Pancreas (tissue), 10 donors: ENCODE measurements around the gene VAV2. TPM values are rescaled to one million over a fixed set of nuclear protein-coding genes. Genes with fewer than 3 reads are reported as not detected.

ENCODE experiments used
- ATAC-seq, 4 donors: fragments of 200-7000 bp; cut with Tn5 transposase; one replicate each; pipeline versions ENCODE4 v1.8.0 to v1.9.1; 2020; ENCODE audit warnings: mild to moderate bottlenecking in 4 of 4, moderate library complexity in 4 of 4
- DNase-seq, 6 donors: peaks; one replicate each; pipeline ENCODE4 v3.0.0-alpha.2; 2020
- FAIRE-seq: peaks from 2 replicates; lab custom pipeline; 2012; peaks lifted over from hg19 to GRCh38; lab: Jason Lieb, UNC
- H3K27ac ChIP-seq, 4 donors: fragments of 200-600 bp; sonication (generic); 1 replicate in 3 of 4; 2 replicates in 1 of 4; pipeline versions ENCODE4 v1.5.0 to v1.8.0; 2020
- H3K27me3 ChIP-seq, 4 donors: fragments of 200-600 bp; one replicate each; pipeline ENCODE4 v1.8.0; 2021
- H3K36me3 ChIP-seq, 3 donors: fragments of 200-600 bp; sonication (generic) in 1 of 3; one replicate each; pipeline versions ENCODE4 v1.5.0 to v1.8.0; 2020 to 2021
- H3K4me1 ChIP-seq, 3 donors: fragments of 200-600 bp; one replicate each; pipeline ENCODE4 v1.8.0; 2021
- H3K4me3 ChIP-seq, 4 donors: fragments of 200-600 bp; sonication (generic) in 2 of 4; one replicate each; pipeline versions ENCODE4 v1.5.0 to v1.8.0; 2020 to 2021
- H3K9me3 ChIP-seq, 4 donors: fragments of 200-600 bp; one replicate each; pipeline ENCODE4 v1.8.0; 2021
- CTCF ChIP-seq, 4 donors: fragments of 200-600 bp; sonication (generic) in 3 of 4; IDR thresholded peaks; one replicate each; pipeline versions ENCODE4 v1.5.0 to v1.8.0; 2021; ENCODE audit warnings: antibody characterized with exemption in 4 of 4
- WGBS, 2 donors: extraction: QIAGEN DNeasy Blood & Tissue Kit; methylation state at CpG; one replicate each; pipeline ENCODE4 v1.1.7; 2013; 5-methylcytosine and 5-hydroxymethylcytosine counted together
- intact Hi-C, 3 donors: fragments of 100-400 bp; cut with DNase I; formaldehyde crosslinking; loops; one replicate each; pipeline versions ENCODE4 v1.11.1 to v1.14.2; 2022
- polyA plus RNA-seq, 2 donors: library from polyadenylated mRNA; stranded (reverse); fragments of 200-250 nt; gene quantifications; one replicate each; pipeline ENCODE4 v1.2.3, GENCODE V29; 2013
- total RNA-seq, 6 donors: library from RNA; stranded (reverse); fragmentation: NEBNext Ultra II Directional in 4 of 6; extraction: Animal tissue kit (Norgen Biotek cat#: 25700) in 4 of 6; gene quantifications; one replicate each; pipeline versions ENCODE4 v1.2.1 to v1.2.4, GENCODE V29; 2021 to 2023
- donor health status: healthy with polysubstance abuse.
- donor health status: DM: no; HTN: no; CAD: no; lungs with moderate emphysema.
- donor health status: DM: no; HTN: no; CAD: no.
- donor health status: control.
- donor health status: control.
- donor health status: Bipolar disorder and iron deficiency.
- donor health status: DM: yes; HTN: yes; CAD: no.
- donor health status: DM: no; HTN: no; CAD: no.
- donor health status: DM: no; HTN: no; CAD: no.
- donor health status: DM: yes; HTN: yes; CAD: no.

Gene VAV2
- total and polyA plus RNA-seq, 8 donors: 20.5 to 41.0 (median 33.6) TPM

GRCh38 chr9:133937120-133937519 is 55.0 kb downstream of the VAV2 start:
- H3K27me3 ChIP-seq: no peaks in the 10 kb centered on the region
- DNase-seq (no peak), FAIRE-seq (no peak), ATAC-seq (no peak)
- no peak overlapping the region for H3K27ac ChIP-seq
- peaks cover 15 to 23% (median 21%) of the 10 kb centered on the region in 3 donors for H3K4me1 ChIP-seq
- intact Hi-C loops: no loop called here
- TF ChIP-seq CTCF (IDR thresholded peaks at IDR 0.05): no peak
- no peaks in the 10 kb centered on the region for H3K9me3 ChIP-seq
- H3K4me3 ChIP-seq: no peak overlapping the region
- 76 to 86% methylated on average over 4 of the region's 4 CpGs for WGBS, 2 donors
- H3K36me3 ChIP-seq: no peaks in the 10 kb centered on the region

- WGBS, 2 donors: 25 to 30% methylated on average over 27 of the region's 27 CpGs
- Histone ChIP-seq H3K4me3 (no peak overlapping the region), H3K27me3 (no peaks in the 10 kb centered on the region), H3K4me1 (peaks cover 15 to 26% (median 23%) of the 10 kb centered on the region in 3 donors), H3K9me3 (no peaks in the 10 kb centered on the region), H3K36me3 (no peaks in the 10 kb centered on the region), H3K27ac (peak overlapping the region; percentile 56 to 86 (median 78))
- intact Hi-C loops: no loop called here
- no peak for TF ChIP-seq CTCF (IDR thresholded peaks at IDR 0.05)
- ATAC-seq (peak; percentile 63 to 70 (median 68)), FAIRE-seq (no peak), DNase-seq (peak; percentile 76 to 94 (median 84))
These were observed 56.7 kb downstream of the VAV2 start for GRCh38 chr9:133935328-133936005.

DNA sequence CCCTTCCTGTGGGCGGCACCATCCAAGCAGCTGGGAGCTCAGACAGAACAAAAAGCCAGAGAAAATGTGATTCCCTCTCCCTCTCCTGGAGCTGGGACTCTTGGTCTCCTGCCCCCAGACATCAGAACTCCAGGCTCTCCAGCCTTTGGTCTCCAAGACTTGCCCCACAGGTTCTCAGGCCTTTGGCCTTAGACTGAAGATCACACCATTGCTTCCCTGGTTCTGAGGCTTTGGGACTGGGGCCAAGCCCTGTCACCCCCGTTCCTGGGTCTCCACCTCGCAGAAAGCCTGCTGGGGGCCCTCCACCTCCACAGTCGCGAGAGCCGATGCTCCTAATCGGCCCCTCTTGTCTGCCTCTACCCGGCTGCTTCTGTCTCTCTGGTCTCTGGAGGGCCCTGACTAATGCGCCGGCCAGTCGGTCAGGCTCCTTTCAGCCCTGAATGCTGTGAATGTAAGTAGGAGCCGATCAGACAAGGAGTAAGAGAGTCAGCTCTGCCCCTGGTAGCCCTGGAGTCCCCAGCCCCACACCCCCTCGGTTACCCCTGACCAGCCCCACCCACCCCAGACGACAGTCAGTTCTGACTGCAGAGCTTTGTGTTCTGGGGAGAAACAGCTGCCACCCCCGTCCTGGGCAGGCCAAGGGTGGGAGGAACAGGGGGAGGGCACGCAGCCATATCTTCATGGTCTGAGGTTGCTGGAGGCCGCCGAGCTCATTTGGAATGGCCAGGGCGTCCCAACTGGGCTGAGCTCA is 57.5 kb downstream of the VAV2 start:
- peak overlapping the region in 2 of 4 donors; percentile 81 to 86 for H3K27ac ChIP-seq
- H3K27me3 ChIP-seq: no peaks in the 10 kb centered on the region
- DNase-seq (peak in 1 of 6 donors; percentile 61), ATAC-seq (no peak), FAIRE-seq (no peak)
- TF ChIP-seq CTCF (IDR thresholded peaks at IDR 0.05): no peak
- no peaks in the 10 kb centered on the region for H3K9me3 ChIP-seq
- peaks cover 15 to 26% (median 23%) of the 10 kb centered on the region in 3 donors for H3K4me1 ChIP-seq
- intact Hi-C loops: no loop called here
- no peaks in the 10 kb centered on the region for H3K36me3 ChIP-seq
- H3K4me3 ChIP-seq: no peak overlapping the region
- WGBS, 2 donors: 72 to 78% methylated on average over 19 of the region's 19 CpGs

DNA sequence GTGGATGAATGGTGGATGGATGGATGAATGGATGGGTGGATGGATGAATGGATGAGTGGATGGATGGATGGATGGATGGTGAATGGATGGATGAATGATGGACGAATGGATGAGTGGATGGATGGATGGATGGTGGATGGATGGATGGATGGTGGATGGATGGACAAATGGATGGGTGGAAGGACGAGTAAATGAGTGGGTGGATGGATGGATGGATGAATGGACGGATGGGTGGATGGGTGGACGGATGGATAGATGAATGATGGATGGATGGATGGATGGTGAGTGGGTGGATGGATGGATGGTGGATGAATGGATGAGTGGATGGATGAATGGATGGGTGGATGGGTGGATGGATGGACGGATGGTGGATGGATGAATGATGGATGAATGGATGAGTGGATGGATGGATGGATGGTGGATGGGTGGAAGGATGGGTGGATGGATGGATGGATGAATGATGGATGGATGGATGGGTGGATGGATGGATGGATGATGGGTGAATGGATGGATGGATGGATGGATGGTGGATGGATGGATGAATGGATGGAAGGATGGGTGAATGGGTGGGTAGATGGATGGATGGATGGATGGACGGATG is 58.6 kb downstream of the VAV2 start:
- H3K27ac ChIP-seq: no peak overlapping the region
- TF ChIP-seq CTCF (IDR thresholded peaks at IDR 0.05): no peak
- no peak overlapping the region for H3K4me3 ChIP-seq
- FAIRE-seq: no peak
- no peaks in the 10 kb centered on the region for H3K9me3 ChIP-seq
- peaks cover 18 to 29% (median 26%) of the 10 kb centered on the region in 3 donors for H3K4me1 ChIP-seq
- DNase-seq: no peak
- no peaks in the 10 kb centered on the region for H3K27me3 ChIP-seq
- WGBS, 2 donors: 80 to 89% methylated on average over 6 of the region's 6 CpGs
- intact Hi-C loops: no loop called here
- H3K36me3 ChIP-seq: no peaks in the 10 kb centered on the region
- no peak for ATAC-seq
